Measurements from ENCODE around the gene RUNX3. TPM values are rescaled to one million over a fixed set of nuclear protein-coding genes. Genes with fewer than 3 reads are reported as not detected.

RUNX3 gene
- polyA plus RNA-seq, 1 experiment, result not detected

GRCh38 chr1:24969596-24970398 lies 39.7 kb upstream of the RUNX3 start:
- ChIA-PET CTCF (no interaction called here), POLR2A (interaction anchor here (0.6 kb wide), 1 partner anchor 31 kb away, joined by 4 read pairs; no protein-coding TSS in a partner anchor)
- Histone ChIP-seq H3K27ac (ENCODE audit: low read depth, low read length) (no peak overlapping the region), H3K9me3 (ENCODE audit: control insufficient read depth, insufficient read depth, low read length) (peaks cover under 1% of the 10 kb centered on the region; the same call in 1 of the 2 replicates), H3K4me3 (ENCODE audit: low read depth, low read length) (no peak overlapping the region), H3K27me3 (ENCODE audit: control insufficient read depth, insufficient read depth, low read length) (no peaks in the 10 kb centered on the region)
- TF ChIP-seq CTCF (IDR thresholded peaks at IDR 0.05; ENCODE audit: low read depth, low read length), result no peak
- DNase-seq (ENCODE audit: low read depth, low spot score), result no peak

DNA sequence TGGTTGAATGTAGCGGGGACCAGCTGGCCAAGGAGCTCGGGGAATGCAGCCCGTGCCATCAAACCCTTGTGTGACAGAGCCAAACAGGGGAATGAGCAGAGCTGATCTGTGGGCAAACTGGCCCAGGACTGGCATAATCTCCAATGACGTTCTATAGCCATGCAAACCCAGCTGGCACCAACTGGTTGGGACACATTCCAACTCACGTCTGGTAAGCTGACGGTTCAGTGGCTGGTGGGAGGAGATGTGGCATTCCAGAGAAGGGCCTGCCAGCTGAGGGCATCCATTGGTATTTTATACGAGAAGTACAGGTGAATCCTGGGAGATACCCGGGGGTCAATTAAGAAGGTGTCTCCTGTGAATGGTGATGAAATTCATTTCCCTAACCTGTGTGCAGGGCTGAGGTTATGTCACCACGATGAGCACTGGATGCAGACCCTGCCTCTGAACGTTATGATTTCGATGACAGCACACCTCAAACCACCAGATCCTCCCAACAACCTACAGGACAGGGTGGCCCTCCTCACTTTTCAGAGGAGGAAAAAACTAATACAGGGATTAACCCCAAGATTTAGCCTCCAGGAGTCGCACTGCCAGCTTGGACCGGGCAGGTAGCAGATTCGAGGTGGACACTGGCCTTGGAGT lies 39.0 kb upstream of the RUNX3 start:
- CTCF ChIA-PET, result no interaction called here
- no peak overlapping the region for H3K4me3 ChIP-seq (ENCODE audit: low read depth, low read length)
- no peak for DNase-seq (ENCODE audit: low read depth, low spot score)
- POLR2A ChIA-PET, result no interaction called here
- no peak for TF ChIP-seq CTCF (IDR thresholded peaks at IDR 0.05; ENCODE audit: low read depth, low read length)
- no peak overlapping the region for H3K27ac ChIP-seq (ENCODE audit: low read depth, low read length)
- H3K9me3 ChIP-seq (ENCODE audit: control insufficient read depth, insufficient read depth, low read length), result no peaks in the 10 kb centered on the region; the same call in 1 of the 2 replicates
- H3K27me3 ChIP-seq (ENCODE audit: control insufficient read depth, insufficient read depth, low read length), result no peaks in the 10 kb centered on the region

DNA sequence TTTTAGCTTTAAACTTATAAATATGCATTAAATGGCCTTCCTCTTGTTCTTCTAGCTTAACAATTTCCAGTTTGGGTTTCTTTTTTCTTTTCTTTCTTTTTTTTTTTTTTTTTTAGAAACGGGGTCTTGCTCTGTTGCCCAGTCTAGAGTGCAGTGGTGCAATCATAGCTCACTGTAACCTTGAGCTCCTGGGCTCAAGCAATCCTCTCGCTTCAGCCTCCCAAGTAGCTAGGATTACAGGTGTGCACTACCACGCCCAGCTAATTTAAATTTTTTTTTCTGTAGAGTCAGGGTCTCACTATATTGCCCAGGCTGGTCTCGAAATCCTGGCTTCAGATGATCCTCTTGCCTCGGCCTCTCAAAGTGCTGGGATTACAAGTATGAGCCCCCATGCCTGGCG lies 37.9 kb upstream of the RUNX3 start:
- no peak for TF ChIP-seq CTCF (IDR thresholded peaks at IDR 0.05; ENCODE audit: low read depth, low read length)
- no peak for DNase-seq (ENCODE audit: low read depth, low spot score)

GRCh38 chr1:24967555-24967954 lies 37.5 kb upstream of the RUNX3 start:
- H3K4me3 ChIP-seq (ENCODE audit: low read depth, low read length), result no peak overlapping the region
- CTCF ChIA-PET, result no interaction called here

More for the DNA sequence above, 37.9 kb upstream of the RUNX3 start:
- ChIA-PET CTCF (no interaction called here), POLR2A (no interaction called here)
- Histone ChIP-seq H3K4me3 (ENCODE audit: low read depth, low read length) (no peak overlapping the region), H3K9me3 (ENCODE audit: control insufficient read depth, insufficient read depth, low read length) (no peaks in the 10 kb centered on the region; the same call in 1 of the 2 replicates), H3K27me3 (ENCODE audit: control insufficient read depth, insufficient read depth, low read length) (peaks cover under 1% of the 10 kb centered on the region), H3K27ac (ENCODE audit: low read depth, low read length) (no peak overlapping the region)

More at GRCh38 chr1:24967555-24967954, 37.5 kb upstream of the RUNX3 start:
- H3K27me3 ChIP-seq (ENCODE audit: control insufficient read depth, insufficient read depth, low read length), result peaks cover 3% of the 10 kb centered on the region
- no peaks in the 10 kb centered on the region; the same call in 1 of the 2 replicates for H3K9me3 ChIP-seq (ENCODE audit: control insufficient read depth, insufficient read depth, low read length)
- POLR2A ChIA-PET, result interaction anchor here (0.9 kb wide), 1 partner anchor 280 kb away, joined by 3 read pairs; the partner anchor contains the start of gene RSRP1
- no peak for TF ChIP-seq CTCF (IDR thresholded peaks at IDR 0.05; ENCODE audit: low read depth, low read length)
- no peak overlapping the region for H3K27ac ChIP-seq (ENCODE audit: low read depth, low read length)
- DNase-seq (ENCODE audit: low read depth, low spot score), result no peak
